Measurements from ENCODE around the gene KYAT1. TPM values are rescaled to one million over a fixed set of nuclear protein-coding genes. Genes with fewer than 3 reads are reported as not detected.

Gene KYAT1
- total and polyA plus RNA-seq, 2 of the 13 experiments (the other 11 are each of a cell fraction or from before 2014, with no cell fraction given), result 9.2 to 46.5 TPM

GRCh38 chr9:128927731-128928411 lies 46.1 kb upstream of the KYAT1 start (continued):
- TF ChIP-seq HNF1B (CRISPR knock-in tag; IDR thresholded peaks at IDR 0.05) (peak; percentile 65; the same call in 1 of the 2 replicates), CBX1 (IDR thresholded peaks at IDR 0.05; ENCODE audit: low read depth) (no peak), REPIN1 (CRISPR knock-in tag; IDR thresholded peaks at IDR 0.05; ENCODE audit: borderline replicate concordance, low read depth) (no peak), ZNF124 (CRISPR knock-in tag; IDR thresholded peaks at IDR 0.05) (no peak), POLR2AphosphoS5 (IDR thresholded peaks at IDR 0.05; ENCODE audit: low read depth, low read length) (no peak), ZNF510 (CRISPR knock-in tag; IDR thresholded peaks at IDR 0.05; ENCODE audit: low read depth) (no peak), ZSCAN9 (CRISPR knock-in tag; IDR thresholded peaks at IDR 0.05; ENCODE audit: borderline replicate concordance) (no peak; the same call in 1 of the 2 replicates), SOX6 (IDR thresholded peaks at IDR 0.05) (no peak), SOX6 (CRISPR knock-in tag; IDR thresholded peaks at IDR 0.05) (peak; percentile 43), TFE3 (CRISPR knock-in tag; IDR thresholded peaks at IDR 0.05) (no peak), ZNF672 (CRISPR knock-in tag; IDR thresholded peaks at IDR 0.05) (no peak), TBP (CRISPR knock-in tag; IDR thresholded peaks at IDR 0.05) (no peak), NR2F1 (CRISPR knock-in tag; IDR thresholded peaks at IDR 0.05) (no peak), RNF219 (CRISPR knock-in tag; IDR thresholded peaks at IDR 0.05) (no peak), U2AF2 (IDR thresholded peaks at IDR 0.05; ENCODE audit: low read depth, low read length) (no peak), NR2F6 (IDR thresholded peaks at IDR 0.05) (no peak), NR2F6 (CRISPR knock-in tag; IDR thresholded peaks at IDR 0.05) (peak; percentile 12; the same call in 1 of the 2 replicates), CENPT (CRISPR knock-in tag; IDR thresholded peaks at IDR 0.05; ENCODE audit: low read depth) (no peak), ZSCAN12 (CRISPR knock-in tag; IDR thresholded peaks at IDR 0.05) (no peak), ELF3 (CRISPR knock-in tag; IDR thresholded peaks at IDR 0.05) (peak; percentile 31; the same call in 1 of the 2 replicates), ZNF7 (CRISPR knock-in tag; IDR thresholded peaks at IDR 0.05) (no peak), FOXC1 (CRISPR knock-in tag; IDR thresholded peaks at IDR 0.05; ENCODE audit: borderline replicate concordance) (no peak), ZNF160 (CRISPR knock-in tag; IDR thresholded peaks at IDR 0.05) (no peak), JDP2 (CRISPR knock-in tag; IDR thresholded peaks at IDR 0.05; ENCODE audit: borderline replicate concordance) (no peak), ZNF773 (CRISPR knock-in tag; IDR thresholded peaks at IDR 0.05; ENCODE audit: borderline replicate concordance) (no peak), CHCHD3 (CRISPR knock-in tag; IDR thresholded peaks at IDR 0.05) (no peak), FOXO1 (CRISPR knock-in tag; IDR thresholded peaks at IDR 0.05) (peak; percentile 47; the same call in 1 of the 2 replicates)
